H54 (cell line): ENCODE results near the gene SDK1.
"Not testable (repeated sequence)": the region's sequence is repeated elsewhere in the genome, so short reads cannot be mapped to it uniquely, and the experiment has no call there.

Source experiments
- DNase-seq: peaks from one replicate; pipeline ENCODE4 v3.0.0; 2011; ENCODE audit warnings: low spot score, mixed read lengths; ENCODE audit not compliant: insufficient read length
- FAIRE-seq: peaks from 3 replicates; lab custom pipeline; 2011; peaks lifted over from hg19 to GRCh38; lab: Jason Lieb, UNC
- POLR2A ChIP-seq: IDR thresholded peaks from 2 replicates; pipeline ENCODE4 v1.6.1; 2011; ENCODE audit warnings: low read depth, mild to moderate bottlenecking, low read length

The SDK1 gene

DNA sequence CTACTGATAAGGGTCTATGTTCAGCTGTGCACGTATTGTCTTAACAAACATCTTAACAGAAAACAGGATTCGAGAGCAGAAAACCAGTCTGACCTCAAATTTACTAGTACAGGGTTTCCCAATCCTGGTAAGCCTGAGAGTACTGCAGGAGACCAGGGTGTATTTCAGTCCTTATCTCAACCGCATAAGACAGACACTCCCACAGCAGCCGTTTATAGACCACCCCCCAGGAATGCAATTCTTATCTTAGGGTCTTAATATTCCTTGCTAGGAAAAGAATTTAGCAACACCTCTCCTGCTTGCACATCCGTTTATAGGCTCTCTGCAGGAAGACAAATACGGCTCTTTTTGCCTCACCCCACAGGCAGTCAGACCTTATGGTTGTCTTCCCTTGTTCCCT is 277.3 kb downstream of the SDK1 start:
- TF ChIP-seq POLR2A: no peak
- FAIRE-seq (no peak), DNase-seq (no peak)

- no peak for FAIRE-seq
- TF ChIP-seq POLR2A: no peak
- no peak for DNase-seq
Measured at GRCh38 chr7:3579638-3580219, 278.7 kb downstream of the SDK1 start.

- not testable (repeated sequence) for FAIRE-seq, DNase-seq
Measured at GRCh38 chr7:3582145-3582544, 281.1 kb downstream of the SDK1 start.

- no peak for TF ChIP-seq POLR2A
- FAIRE-seq (no peak), DNase-seq (no peak)
Measured at GRCh38 chr7:3585826-3586225, 284.8 kb downstream of the SDK1 start.

DNA sequence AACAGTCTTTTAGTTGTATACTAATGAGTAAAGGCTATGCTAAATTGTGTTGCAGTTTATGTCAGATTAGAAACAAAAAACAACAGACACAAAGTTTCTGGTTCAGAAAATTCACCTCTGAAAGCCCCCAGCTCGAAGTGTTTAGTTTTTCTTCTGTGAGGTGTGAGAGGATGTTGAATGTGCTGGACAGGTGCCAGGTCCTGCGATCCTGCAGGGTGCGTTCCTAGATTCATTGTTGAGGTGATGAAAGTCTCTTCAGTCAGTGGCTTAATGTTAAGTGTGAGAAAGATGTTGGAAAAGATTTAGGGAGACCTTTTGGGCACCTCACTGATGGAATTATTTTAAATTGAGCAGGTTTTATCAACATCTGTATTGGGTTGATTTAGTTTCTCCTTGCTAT is 287.3 kb downstream of the SDK1 start:
- no peak for DNase-seq
- TF ChIP-seq POLR2A: no peak
- no peak for FAIRE-seq

- DNase-seq (no peak), FAIRE-seq (no peak)
- TF ChIP-seq POLR2A: no peak
Measured at GRCh38 chr7:3589752-3590151, 288.7 kb downstream of the SDK1 start.

DNA sequence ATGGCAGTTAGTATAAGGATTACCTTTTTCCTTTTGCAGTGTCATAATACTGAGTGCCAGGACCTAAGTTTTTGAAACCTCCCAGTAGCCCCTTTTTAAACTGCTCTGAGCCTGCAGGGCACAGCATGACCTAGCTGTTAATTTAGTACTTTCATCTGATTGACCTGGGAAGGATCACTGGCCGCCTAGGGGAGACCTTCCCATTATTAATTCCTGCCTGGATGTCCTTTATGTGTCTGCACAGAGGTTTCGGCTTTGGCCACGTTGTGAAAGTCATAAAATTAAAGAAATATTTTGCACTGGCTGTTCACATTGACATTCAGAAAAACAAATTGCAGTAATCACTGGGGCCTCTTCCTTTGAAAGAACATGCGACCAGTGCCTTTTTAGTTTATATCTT is 290.2 kb downstream of the SDK1 start:
- TF ChIP-seq POLR2A: no peak

GRCh38 chr7:3591944-3592343 is 290.9 kb downstream of the SDK1 start:
- FAIRE-seq (no peak), DNase-seq (no peak)
- no peak for TF ChIP-seq POLR2A

More for the DNA sequence above, 290.2 kb downstream of the SDK1 start:
- no peak for DNase-seq
- no peak for FAIRE-seq

GRCh38 chr7:3592401-3593134 is 291.5 kb downstream of the SDK1 start:
- DNase-seq (no peak), FAIRE-seq (no peak)
- TF ChIP-seq POLR2A: no peak

DNA sequence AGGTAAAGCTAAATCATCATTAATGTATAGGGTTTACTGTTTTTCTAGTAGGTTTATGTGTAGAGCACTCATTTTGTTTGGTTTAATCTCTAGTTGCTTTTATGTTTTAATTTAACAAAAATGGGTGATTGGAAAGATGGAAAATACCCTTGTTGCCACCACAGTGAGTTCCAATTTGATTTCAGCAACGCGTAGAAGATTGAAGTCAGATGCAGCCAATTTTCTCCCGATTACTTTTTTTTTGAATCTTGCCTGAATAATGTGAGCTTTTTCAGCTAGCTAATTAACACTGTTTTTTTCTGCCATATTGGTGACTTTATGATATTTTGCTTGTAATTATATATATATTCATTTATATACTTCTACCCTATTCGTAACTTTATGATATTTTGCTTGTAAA is 293.8 kb downstream of the SDK1 start:
- no peak for DNase-seq
- TF ChIP-seq POLR2A: no peak
- no peak for FAIRE-seq

DNA sequence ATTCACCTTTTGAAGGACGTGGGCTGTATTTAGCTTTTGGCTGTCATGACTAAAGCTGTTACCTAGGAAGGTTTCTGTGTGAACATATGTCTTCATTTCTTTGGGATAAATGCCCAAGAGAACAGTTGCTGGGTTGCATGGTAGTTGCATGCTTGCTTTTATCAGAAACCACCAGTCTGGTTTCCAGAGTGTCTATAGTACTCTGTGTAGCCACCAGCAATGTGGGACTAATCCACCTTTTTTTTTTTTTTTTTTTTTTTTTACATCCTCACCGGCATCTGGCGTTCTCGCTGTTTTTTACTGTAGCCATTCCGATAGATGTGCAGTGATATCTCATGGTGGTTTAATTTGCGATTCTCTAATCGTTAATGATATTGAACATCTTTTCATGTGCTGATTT is 297.8 kb downstream of the SDK1 start:
- FAIRE-seq: no peak
- no peak for TF ChIP-seq POLR2A
- no peak for DNase-seq

DNA sequence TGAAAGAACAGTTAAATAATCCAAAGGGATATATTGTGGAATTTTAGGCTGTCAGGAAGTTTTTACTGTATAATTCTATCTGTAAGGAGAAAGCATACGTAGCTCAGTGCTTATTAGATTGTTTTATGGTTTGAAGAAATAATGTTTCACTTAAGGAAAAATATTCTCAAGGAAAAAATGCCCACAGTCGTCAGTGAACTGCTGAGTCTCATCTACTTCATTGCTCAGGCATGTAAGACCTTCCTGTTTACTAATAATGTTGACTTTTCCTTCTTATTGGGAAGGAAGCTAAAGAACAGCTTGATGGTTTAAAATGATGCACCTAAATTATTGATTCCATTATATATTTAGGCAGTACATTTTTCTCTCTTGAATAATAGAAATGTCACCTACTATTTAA is 304.2 kb downstream of the SDK1 start:
- peak; percentile 81 for FAIRE-seq
- DNase-seq: no peak
- no peak for TF ChIP-seq POLR2A

GRCh38 chr7:3606436-3606835 is 305.4 kb downstream of the SDK1 start:
- FAIRE-seq (no peak), DNase-seq (no peak)
- TF ChIP-seq POLR2A: no peak

DNA sequence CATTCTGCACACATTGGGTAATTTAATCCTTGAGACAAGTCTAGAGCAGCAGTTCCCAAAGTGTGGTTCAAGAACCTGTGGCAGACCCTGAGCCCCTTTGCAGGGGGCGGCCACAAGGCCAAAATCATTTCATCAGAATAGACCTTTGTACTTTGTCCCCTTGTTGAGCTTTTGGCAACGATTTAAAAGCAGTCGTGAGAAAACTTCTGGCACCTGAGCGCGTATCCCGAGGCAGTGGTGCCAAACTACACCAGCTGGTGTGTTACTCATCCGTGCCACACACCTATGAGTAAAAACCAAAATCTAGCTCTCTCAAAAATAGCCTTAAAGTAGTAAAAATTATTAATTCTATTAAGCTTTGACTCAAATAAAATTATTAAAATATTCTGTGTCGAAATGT is 306.8 kb downstream of the SDK1 start:
- no peak for DNase-seq
- no peak for FAIRE-seq
- no peak for TF ChIP-seq POLR2A

DNA sequence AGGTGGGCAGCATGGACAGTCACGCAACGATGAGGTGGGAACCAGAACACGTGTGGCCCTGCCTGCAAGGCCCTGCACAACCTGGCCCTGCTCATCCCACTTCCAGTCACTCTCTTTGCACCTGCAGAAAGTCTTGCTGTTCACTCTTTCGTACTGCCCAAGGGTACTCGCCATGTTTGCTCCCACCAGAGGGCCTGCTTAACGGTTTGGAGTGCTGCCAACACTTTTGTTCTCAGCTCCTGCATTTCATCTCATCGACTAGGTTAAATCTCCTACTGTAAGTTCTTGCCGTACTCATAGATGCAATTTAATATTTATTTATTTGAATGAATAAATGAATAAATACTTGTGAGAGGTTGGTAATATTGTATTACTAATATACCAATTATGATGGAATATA is 315.3 kb downstream of the SDK1 start:
- FAIRE-seq: no peak
- no peak for TF ChIP-seq POLR2A
- no peak for DNase-seq
